ENCODE results near the gene TANK. TPM values are rescaled to one million over a fixed set of nuclear protein-coding genes. Genes with fewer than 3 reads are reported as not detected.
"Not testable (repeated sequence)": the region's sequence is repeated elsewhere in the genome, so short reads cannot be mapped to it uniquely, and the experiment has no call there.

The TANK gene
- polyA plus RNA-seq, 1 donor, result 71.7 TPM

DNA sequence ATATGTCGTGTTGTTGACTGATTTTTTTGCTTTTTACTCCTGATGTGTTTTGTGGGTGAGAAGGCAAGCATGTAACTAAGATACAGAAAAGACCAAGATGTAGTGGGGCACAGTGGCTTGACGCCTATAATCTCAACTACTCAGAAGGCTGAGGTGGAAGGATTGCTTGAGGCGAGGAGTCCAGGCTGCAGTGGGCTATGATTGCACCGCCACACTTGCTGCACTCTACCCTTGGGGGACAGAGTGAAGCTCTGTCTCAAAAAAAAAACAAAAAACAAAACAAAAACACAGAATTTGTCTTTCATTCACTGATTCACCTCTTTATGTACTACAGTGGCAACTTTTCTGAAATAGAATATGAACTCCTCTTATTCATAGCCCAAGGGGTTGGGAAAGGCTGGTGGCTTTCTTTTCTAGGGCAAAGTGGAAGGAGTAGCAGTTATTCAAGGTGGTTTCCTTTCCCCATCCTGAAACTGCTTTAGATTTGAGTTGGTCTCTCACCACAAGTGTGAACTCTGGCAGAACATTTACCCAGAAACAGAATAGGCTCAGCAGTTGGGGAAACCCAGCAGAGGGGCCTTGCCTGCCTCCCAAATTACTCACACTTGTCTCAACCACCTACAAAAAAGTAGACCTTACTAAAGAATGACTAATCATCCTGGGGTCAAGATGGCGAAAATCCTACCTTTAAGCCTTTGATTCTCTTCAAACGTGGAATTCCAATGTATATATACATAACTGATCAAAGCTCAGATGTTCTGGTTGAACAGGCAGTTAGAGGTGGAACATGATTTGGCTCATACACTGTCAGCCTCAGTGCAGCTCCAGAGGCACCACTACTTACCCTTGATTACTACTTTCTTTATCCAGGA, 6.5 kb downstream of the TANK start:
- no peak for DNase-seq

DNA sequence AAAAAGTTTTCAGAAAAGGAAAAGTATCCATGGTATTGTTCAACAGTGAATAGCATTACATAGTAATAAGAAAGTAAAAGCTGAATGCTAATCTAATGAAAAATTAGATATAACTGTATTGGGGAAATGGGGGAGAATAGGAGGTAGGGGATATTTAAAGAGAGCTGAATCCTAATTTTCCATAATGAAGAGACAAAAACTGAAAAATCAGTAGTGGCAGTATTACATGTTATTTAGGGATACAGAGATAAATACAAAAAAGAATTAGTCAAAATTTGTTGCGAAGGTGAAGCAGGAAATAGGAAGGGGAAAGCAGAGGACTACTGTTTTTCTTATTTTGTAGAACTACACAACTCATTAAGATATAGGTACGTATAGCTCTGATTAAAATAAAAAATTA, 9.1 kb downstream of the TANK start:
- DNase-seq, result no peak

DNA sequence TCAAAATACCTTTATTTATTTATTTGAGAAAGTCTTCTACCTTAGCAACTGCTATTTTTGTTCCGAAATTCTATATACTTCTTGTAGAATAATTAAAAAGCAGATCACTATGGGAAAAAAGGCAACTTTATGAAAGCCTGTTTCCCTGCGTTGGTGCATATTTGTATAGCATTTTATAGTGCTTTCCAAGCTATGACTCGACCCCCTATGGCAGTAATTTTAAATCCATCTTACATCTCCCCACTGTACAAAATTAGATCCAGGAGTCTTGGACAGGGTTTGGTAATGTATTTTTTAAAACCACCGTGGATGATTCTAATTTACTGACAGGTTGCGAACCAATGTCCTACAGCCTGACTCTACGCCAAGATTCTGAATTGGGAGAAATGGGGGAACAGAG, 10.1 kb downstream of the TANK start:
- DNase-seq, result no peak

DNA sequence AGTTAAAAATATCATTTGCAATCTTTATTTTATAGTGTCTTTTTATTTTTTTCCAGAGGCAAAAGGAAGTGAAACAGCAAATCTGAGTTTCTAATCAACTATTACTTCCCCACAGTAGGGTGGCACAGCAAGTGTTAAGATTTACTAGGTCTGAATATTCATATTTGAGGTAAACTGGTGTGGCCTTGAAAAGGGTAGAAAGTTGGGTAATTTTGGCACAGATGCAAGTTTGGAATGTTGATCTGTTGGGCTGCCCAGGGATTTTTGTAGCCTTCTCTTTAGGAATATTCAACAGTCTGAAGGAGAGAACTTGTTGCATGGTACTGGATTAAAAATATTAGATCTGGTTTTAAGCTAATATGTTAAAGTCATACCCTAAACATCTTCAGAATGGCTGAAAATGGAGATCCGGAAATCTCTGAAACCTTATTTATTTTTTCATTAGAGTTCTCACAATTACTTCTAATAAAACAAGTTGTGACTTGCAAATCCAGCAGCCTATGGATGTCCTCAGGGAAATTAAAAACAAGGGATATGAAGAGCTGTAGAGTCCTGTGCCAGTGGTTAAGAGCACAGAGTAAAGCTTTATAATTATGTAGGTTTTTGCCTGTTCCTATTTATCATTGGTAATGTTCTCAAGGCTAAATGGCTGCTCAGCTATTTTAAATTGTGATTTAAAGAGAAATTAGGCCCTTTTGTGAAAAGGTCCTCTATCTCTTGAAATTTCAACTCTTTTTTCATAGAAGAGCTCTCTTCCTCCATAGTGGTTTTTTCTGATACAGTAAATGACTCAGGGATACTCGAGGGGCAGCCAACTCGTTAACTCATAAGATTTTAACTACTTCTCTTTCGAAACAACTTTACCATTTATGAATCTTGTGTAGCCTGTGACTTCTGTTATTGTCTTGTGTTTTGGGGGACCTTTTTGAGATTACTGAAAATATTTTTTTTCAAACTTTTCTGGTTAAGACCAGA, 11.0 kb downstream of the TANK start:
- DNase-seq, result no peak

GRCh38 chr2:161172901-161173540, 12.8 kb downstream of the TANK start:
- DNase-seq, result no peak

GRCh38 chr2:161173541-161174194, 13.4 kb downstream of the TANK start:
- DNase-seq, result no peak

DNA sequence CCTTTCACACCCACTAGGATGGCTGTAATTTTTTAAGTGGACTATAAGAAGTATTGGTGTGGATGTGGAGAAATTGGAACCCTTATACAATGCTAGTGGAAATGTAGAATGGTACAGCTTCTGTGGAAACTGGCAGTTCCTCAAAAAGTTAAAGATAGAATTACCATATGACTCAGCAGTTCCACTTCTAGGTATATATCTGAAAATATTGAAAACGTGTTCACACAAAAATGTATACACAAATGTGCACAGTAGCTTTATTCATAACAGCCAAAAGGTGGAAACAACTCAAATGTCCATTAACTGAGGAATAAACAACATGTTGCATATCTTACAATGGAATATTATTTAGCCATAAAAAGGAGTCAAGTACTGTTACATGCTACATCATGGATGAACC, 17.7 kb downstream of the TANK start:
- DNase-seq, result no peak

DNA sequence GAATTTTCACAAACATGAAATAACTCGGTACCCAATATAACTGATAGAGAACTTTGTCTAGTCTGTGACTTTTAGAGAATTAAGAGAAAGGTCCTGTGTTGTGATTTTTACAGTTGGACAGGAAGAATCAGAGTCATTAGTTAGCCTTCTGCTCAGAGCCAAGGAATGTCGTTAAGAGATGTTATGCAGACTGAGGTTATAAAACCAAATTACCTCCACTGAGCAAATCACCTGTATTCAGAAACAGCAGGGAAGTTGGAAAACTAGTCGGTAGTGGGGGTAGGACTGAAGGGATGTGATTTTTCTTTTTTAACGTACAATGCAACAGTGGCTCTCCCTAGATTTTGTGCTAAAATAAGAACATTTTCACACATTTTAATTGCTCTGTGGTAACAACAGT, 18.5 kb downstream of the TANK start:
- no peak for DNase-seq

DNA sequence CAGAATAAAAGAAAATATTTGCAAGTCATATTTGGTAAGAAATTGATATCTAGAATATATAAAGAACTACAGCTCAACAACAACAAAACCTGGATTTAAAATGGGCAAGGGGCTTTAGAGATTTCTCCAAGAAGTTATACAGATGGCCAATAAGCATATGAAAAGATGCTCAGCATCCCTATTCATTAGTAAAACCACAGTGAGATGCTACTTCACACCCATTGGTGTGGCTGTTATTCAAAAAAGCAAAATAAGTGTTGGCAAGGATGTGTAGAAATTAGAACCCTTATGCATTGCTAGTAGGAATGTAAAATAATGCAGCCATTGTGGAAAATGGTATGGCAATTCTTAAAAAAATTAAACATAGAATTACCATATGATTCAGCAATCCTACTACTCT, 29.8 kb downstream of the TANK start:
- DNase-seq, result no peak

GRCh38 chr2:161195602-161196001, 35.4 kb downstream of the TANK start:
- not testable (repeated sequence) for DNase-seq

GRCh38 chr2:161199912-161200701, 39.9 kb downstream of the TANK start:
- DNase-seq, result no peak

- no peak for DNase-seq
These were observed 44.6 kb downstream of the TANK start for GRCh38 chr2:161204846-161205245.

GRCh38 chr2:161206471-161207032, 46.3 kb downstream of the TANK start:
- DNase-seq, result no peak

DNA sequence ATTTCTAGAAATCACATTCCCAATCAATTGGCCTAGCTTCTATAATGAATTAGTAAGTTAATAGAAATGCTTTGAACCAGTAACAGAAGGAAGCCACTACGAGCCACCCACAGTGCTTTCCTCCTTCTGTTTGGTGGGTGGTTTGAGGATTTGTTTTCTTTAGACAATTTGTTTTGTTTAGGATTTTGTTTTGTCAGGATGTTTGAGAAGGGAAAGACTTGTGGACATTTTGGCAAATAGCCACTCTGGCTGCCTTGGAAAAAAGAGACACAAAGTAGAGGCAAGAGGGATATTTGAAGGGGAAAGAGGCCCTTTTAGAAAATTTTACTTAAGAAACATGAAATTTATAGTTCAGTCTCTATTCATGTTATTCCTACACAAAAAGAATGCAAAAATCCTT, 47.7 kb downstream of the TANK start:
- DNase-seq, result no peak

GRCh38 chr2:161208527-161209139, 48.4 kb downstream of the TANK start:
- no peak for DNase-seq

DNA sequence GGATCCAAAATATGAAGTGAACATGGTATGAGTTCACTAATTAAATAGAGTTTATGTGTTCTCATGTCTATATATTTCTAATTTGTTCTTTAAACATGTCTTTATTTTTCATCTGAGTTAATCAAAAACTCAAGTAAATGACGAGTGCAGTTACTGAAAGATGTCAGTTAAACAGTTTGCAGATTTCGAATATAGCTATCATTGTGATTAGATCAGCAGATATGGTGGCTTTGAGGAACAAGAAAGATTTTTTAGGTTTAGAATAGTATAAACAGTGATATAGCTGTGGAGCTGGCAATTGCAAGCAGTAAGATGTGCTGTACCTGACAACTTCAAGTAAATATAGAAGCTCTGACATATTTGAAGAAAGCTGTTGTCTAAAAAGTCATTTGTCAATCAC, 49.7 kb downstream of the TANK start:
- no peak for DNase-seq

GRCh38 chr2:161217597-161218185, 57.5 kb downstream of the TANK start:
- no peak for DNase-seq

DNA sequence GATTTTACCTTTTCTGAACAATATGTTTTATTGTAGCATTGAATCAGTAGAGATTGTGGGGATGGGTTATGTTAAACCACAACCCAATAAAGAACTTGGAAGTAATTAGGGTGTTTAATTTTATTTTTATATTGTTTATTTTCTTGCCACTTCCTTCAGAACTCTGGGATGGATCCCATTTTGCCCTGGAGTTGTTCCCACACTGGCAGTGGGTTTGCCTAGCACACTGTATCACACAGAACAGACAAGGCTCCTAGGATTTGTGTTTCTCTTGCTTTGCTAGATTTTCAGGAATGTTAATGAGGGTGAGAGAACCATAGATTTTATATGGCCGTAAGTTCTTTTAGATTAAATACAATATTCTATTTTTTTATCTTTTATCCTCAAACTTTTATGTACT, 59.0 kb downstream of the TANK start:
- no peak for DNase-seq

DNA sequence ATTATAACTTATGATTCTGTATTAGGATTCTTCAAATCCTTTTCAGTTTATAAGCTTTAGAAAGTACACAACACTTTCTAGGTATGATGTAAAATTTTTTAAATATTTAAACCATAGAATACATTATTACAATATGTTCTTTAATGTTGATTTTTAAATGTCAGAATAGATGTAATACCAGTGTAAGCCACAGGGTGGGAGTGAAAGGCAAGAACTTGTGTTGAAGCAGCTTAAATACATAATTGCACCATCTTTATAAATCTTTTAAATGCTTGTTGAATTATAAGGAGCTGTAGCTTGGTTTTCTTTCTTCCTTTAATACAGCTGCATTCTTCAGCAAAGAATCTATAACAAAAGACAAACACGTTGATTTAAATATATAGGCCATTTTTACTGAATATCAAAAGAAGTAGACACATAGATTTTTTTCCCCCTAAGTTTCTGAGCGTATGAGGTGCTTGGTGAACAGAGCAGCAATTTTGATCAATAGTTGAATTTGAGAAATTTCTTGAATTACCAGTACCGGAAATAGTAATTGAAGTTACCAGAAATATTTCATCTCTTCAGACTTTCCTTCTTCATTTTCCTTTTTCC, 63.0 kb downstream of the TANK start:
- DNase-seq, result no peak

Measured in left kidney (tissue), 2 donors.